ENCODE data around the gene MGMT.

The MGMT gene

DNA sequence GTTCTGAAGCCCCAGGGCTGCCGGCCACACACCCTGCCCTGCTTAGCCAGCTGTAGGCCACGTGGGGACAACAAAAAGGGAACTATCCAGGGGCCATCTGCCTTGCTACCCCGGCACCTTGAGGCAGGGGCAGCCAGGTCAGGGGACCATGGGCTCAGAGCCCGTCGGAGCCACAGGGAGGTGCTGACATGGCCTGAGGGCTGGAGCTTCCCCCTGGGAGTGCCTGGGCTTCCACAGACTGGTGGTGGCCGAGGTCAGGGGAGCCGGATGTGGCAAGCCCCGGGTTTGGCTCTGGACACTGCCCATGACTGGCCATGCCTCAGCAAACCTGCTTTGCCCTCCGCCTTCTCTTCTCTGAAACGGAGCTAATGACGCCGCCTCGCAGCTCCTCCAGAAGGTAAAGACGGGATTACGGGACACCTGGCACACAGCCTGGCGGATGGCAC lies 318.5 kb downstream of the MGMT start:
- DNase-seq (ENCODE audit: low read depth) = no peak
- TF ChIP-seq, protein P1, sequence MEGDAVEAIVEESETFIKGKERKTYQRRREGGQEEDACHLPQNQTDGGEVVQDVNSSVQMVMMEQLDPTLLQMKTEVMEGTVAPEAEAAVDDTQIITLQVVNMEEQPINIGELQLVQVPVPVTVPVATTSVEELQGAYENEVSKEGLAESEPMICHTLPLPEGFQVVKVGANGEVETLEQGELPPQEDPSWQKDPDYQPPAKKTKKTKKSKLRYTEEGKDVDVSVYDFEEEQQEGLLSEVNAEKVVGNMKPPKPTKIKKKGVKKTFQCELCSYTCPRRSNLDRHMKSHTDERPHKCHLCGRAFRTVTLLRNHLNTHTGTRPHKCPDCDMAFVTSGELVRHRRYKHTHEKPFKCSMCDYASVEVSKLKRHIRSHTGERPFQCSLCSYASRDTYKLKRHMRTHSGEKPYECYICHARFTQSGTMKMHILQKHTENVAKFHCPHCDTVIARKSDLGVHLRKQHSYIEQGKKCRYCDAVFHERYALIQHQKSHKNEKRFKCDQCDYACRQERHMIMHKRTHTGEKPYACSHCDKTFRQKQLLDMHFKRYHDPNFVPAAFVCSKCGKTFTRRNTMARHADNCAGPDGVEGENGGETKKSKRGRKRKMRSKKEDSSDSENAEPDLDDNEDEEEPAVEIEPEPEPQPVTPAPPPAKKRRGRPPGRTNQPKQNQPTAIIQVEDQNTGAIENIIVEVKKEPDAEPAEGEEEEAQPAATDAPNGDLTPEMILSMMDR (IDR thresholded peaks at IDR 0.05; ENCODE audit: control insufficient read depth, extremely low read depth, insufficient read depth) = no peak
- no peak overlapping the region for H3K4me3 ChIP-seq (ENCODE audit: low read depth, low read length)

DNA sequence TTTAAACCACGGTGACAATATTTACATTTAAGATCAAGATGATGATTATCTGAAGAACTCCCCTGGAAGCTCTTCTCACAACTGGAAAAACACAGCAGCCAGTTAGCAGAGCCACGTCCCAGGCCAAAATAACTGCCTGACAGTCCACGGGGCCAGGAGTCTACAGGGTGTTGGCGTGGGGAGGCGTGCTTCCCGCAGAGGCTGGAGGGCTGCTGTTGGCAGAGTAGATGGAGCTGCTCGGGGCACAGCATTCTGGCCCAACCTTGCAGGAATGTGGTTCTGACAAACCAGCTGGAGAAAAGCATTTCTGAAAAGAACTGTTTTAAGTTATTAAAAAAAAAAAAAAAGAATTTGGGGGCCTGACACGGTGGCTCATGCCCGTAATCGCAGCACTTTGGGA lies 319.2 kb downstream of the MGMT start:
- peak; percentile 27 for DNase-seq (ENCODE audit: low read depth)
- TF ChIP-seq, protein P1 (IDR thresholded peaks at IDR 0.05; ENCODE audit: control insufficient read depth, extremely low read depth, insufficient read depth) = no peak
- no peak overlapping the region for H3K4me3 ChIP-seq (ENCODE audit: low read depth, low read length)

DNA sequence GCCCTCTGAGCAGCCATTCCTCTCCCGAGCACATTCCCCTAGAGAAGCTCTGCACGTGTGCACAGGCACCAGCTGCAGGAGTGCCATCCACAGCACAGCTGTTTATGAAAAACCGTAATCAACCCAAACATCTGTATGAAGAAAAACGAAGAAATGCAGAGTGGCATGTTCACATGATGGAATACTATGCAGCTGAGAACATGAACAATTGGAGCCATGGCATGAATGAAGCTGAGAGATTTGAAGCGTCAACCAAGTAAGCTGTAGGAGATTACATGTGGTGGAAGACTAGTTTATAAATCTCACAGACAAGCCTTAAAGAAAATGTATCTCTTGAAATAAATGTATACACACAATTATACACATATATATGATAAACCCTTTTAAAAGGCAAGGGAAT lies 320.5 kb downstream of the MGMT start:
- H3K4me3 ChIP-seq (ENCODE audit: low read depth, low read length) = no peak overlapping the region
- TF ChIP-seq, protein P1 (IDR thresholded peaks at IDR 0.05; ENCODE audit: control insufficient read depth, extremely low read depth, insufficient read depth) = no peak
- DNase-seq (ENCODE audit: low read depth) = no peak

DNA sequence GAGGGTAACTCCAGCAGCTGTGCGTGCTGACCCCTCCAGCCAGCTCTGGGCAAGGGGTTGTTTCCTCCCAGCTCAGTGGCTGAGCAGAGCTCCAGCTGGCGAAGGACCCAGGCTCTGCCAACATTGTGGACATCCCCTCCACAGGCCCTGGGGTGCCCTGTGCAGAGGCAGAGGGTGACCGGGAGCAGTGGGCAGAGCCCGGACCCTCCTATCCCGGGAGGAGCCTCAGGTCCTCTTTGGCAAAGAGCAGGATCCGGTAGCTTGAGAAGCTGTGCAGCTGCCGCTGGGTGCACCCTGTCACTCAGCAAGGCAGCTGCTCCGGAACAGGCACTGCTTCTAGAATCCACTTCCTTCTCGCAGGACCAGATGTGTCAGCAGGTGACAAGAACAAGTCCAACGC lies 321.2 kb downstream of the MGMT start:
- no peak for DNase-seq (ENCODE audit: low read depth)
- TF ChIP-seq, protein P1 (IDR thresholded peaks at IDR 0.05; ENCODE audit: control insufficient read depth, extremely low read depth, insufficient read depth) = no peak
- no peak overlapping the region for H3K4me3 ChIP-seq (ENCODE audit: low read depth, low read length)

GRCh38 chr10:129790715-129791446 lies 323.8 kb downstream of the MGMT start:
- TF ChIP-seq, protein P1 (IDR thresholded peaks at IDR 0.05; ENCODE audit: control insufficient read depth, extremely low read depth, insufficient read depth) = no peak
- H3K4me3 ChIP-seq (ENCODE audit: low read depth, low read length) = no peak overlapping the region
- peak; percentile 15 for DNase-seq (ENCODE audit: low read depth)

- TF ChIP-seq, protein P1 (IDR thresholded peaks at IDR 0.05; ENCODE audit: control insufficient read depth, extremely low read depth, insufficient read depth) = no peak
- H3K4me3 ChIP-seq (ENCODE audit: low read depth, low read length) = no peak overlapping the region
- DNase-seq (ENCODE audit: low read depth) = no peak
These were observed 325.1 kb downstream of the MGMT start for GRCh38 chr10:129792141-129792540.

GRCh38 chr10:129792864-129793263 lies 325.8 kb downstream of the MGMT start:
- no peak for DNase-seq (ENCODE audit: low read depth)
- TF ChIP-seq, protein P1 (IDR thresholded peaks at IDR 0.05; ENCODE audit: control insufficient read depth, extremely low read depth, insufficient read depth) = no peak
- no peak overlapping the region for H3K4me3 ChIP-seq (ENCODE audit: low read depth, low read length)
